SK-N-SH (cell line): Measurements from ENCODE around the gene PELI2. TPM values are rescaled to one million over a fixed set of nuclear protein-coding genes. Genes with fewer than 3 reads are reported as not detected.

ENCODE experiments used
- CTCF ChIA-PET: fragments of 300-600, 350-600 bp; formaldehyde crosslinking; extraction: SDS; loops from one replicate; lab custom pipeline; 2021; lab: Yijun Ruan, JAX
- POLR2A ChIA-PET: fragments of 350-600 bp; sonication (Branson Sonifier 250); formaldehyde crosslinking; extraction: SDS; loops from one replicate; lab custom pipeline; 2020; ENCODE audit warnings: antibody characterized with exemption, inconsistent platforms; lab: Yijun Ruan, JAX
- DNase-seq: peaks from one replicate; pipeline ENCODE4 v3.0.0; 2012
- H2AFZ ChIP-seq: fragments of 200-600 bp; sonication (generic); 2 replicates; pipeline ENCODE4 v1.8.1; 2016; ENCODE audit warnings: antibody characterized with exemption, mild to moderate bottlenecking, low read depth
- H3F3A ChIP-seq: fragments of 200-600 bp; sonication (generic); replicated peaks from 2 replicates; pipeline ENCODE3; 2016; ENCODE audit warnings: antibody characterized with exemption, mild to moderate bottlenecking; ENCODE audit not compliant: insufficient read depth
- H3K27ac ChIP-seq, 2 experiments: fragments of 200-500 bp in 1 of 2; fragments of 200-600 bp in 1 of 2; sonication (Bioruptor generic) in 1 of 2; sonication (generic), shearing (Covaris generic) in 1 of 2; 2 replicates each; pipeline versions ENCODE4 v1.5.1 to v1.6.1; 2014 to 2016; ENCODE audit warnings: low read depth in 2 of 2, inconsistent platforms in 1 of 2, low read length in 1 of 2, mild to moderate bottlenecking in 1 of 2, mixed read lengths in 1 of 2
- H3K27me3 ChIP-seq: fragments of 200-600 bp; sonication (generic), shearing (Covaris generic); 2 replicates; pipeline ENCODE4 v1.6.1; 2016; ENCODE audit warnings: mixed run types; ENCODE audit not compliant: insufficient read depth
- H3K36me3 ChIP-seq, 2 experiments: fragments of 200-500 bp in 1 of 2; fragments of 200-600 bp in 1 of 2; sonication (Bioruptor generic) in 1 of 2; sonication (generic) in 1 of 2; replicated peaks in 1 of 2; 2 replicates each; pipeline versions ENCODE3 to v1.5.1; 2014 to 2016; ENCODE audit warnings: low read length in 1 of 2, mild to moderate bottlenecking in 1 of 2; ENCODE audit not compliant: insufficient read depth in 2 of 2, control insufficient read depth in 1 of 2
- H3K4me1 ChIP-seq, 2 experiments: fragments of 200-500 bp in 1 of 2; fragments of 200-600 bp in 1 of 2; sonication (Bioruptor generic) in 1 of 2; sonication (generic), shearing (Covaris generic) in 1 of 2; 2 replicates each; pipeline versions ENCODE4 v1.5.1 to v1.6.1; 2014 to 2016; ENCODE audit warnings: low read depth in 1 of 2, low read length in 1 of 2, mixed run types in 1 of 2; ENCODE audit not compliant: insufficient read depth in 2 of 2, control insufficient read depth in 1 of 2
- H3K4me2 ChIP-seq: fragments of 200-600 bp; sonication (generic), shearing (Covaris generic); 2 replicates; pipeline ENCODE4 v1.6.1; 2017; ENCODE audit warnings: mixed run types
- H3K4me3 ChIP-seq, 2 experiments: fragments of 200-500 bp in 1 of 2; fragments of 200-600 bp in 1 of 2; sonication (Bioruptor generic) in 1 of 2; sonication (generic), shearing (Covaris generic) in 1 of 2; 2 replicates each; pipeline versions ENCODE4 v1.5.1 to v1.8.1; 2014 to 2016; ENCODE audit warnings: low read depth in 2 of 2, inconsistent platforms in 1 of 2, low read length in 1 of 2, mild to moderate bottlenecking in 1 of 2, mixed read lengths in 1 of 2, moderate library complexity in 1 of 2
- H3K79me2 ChIP-seq: fragments of 200-600 bp; sonication (generic); 2 replicates; pipeline ENCODE4 v1.8.1; 2017; ENCODE audit warnings: mild to moderate bottlenecking; ENCODE audit not compliant: insufficient read depth
- H3K9ac ChIP-seq: fragments of 200-600 bp; sonication (generic); 2 replicates; pipeline ENCODE4 v1.6.1; 2017; ENCODE audit warnings: mixed run types
- H3K9me2 ChIP-seq: fragments of 200-600 bp; sonication (generic); 2 replicates; pipeline ENCODE4 v1.6.1; 2017; ENCODE audit warnings: mixed run types
- H3K9me3 ChIP-seq: fragments of 200-600 bp; sonication (generic); 2 replicates; pipeline ENCODE4 v1.6.1; 2017; ENCODE audit warnings: mixed run types, mild to moderate bottlenecking, moderate library complexity
- H4K20me1 ChIP-seq: fragments of 200-600 bp; sonication (generic); 2 replicates; pipeline ENCODE4 v1.6.1; 2017; ENCODE audit warnings: mild to moderate bottlenecking, mixed run types; ENCODE audit not compliant: insufficient read depth
- ELF1 ChIP-seq: IDR thresholded peaks from 2 replicates; pipeline ENCODE4 v1.4.0; 2012
- EP300 ChIP-seq, 2 experiments: IDR thresholded peaks; 2 replicates each; pipeline versions ENCODE4 v1.4.0 to v1.6.1; 2012; ENCODE audit warnings: borderline replicate concordance in 1 of 2, low read depth in 1 of 2, low read length in 1 of 2
- EZH2phosphoT487 ChIP-seq: fragments of 200-600 bp; sonication (generic); IDR thresholded peaks from 2 replicates; pipeline ENCODE4 v1.6.1; 2017; ENCODE audit warnings: low read depth, mixed run types, mild to moderate bottlenecking, antibody characterized with exemption, moderate library complexity, borderline replicate concordance
- FOSL2 ChIP-seq: IDR thresholded peaks from 2 replicates; pipeline ENCODE4 v1.4.0; 2012; ENCODE audit warnings: low read depth, mild to moderate bottlenecking, moderate library complexity, borderline replicate concordance
- FOXM1 ChIP-seq: IDR thresholded peaks from 2 replicates; pipeline ENCODE4 v1.4.0; 2012; ENCODE audit warnings: low read depth, mild to moderate bottlenecking
- MAX ChIP-seq: IDR thresholded peaks from 2 replicates; pipeline ENCODE4 v1.4.0; 2012; ENCODE audit warnings: low read depth
- MEF2A ChIP-seq: IDR thresholded peaks from 2 replicates; pipeline ENCODE4 v1.4.0; 2012; ENCODE audit warnings: low read depth, borderline replicate concordance
- MXI1 ChIP-seq: IDR thresholded peaks from 2 replicates; pipeline ENCODE4 v1.6.1; 2012; ENCODE audit warnings: mild to moderate bottlenecking, low read depth, low read length, improper control_type of control experiment
- RXRA ChIP-seq: IDR thresholded peaks from 2 replicates; pipeline ENCODE4 v1.4.0; 2012; ENCODE audit warnings: low read depth, mild to moderate bottlenecking, borderline replicate concordance
- SMC3 ChIP-seq: IDR thresholded peaks from 2 replicates; pipeline ENCODE4 v1.6.1; 2012; ENCODE audit warnings: low read depth, low read length, improper control_type of control experiment
- ZBTB33 ChIP-seq: IDR thresholded peaks from 2 replicates; pipeline ENCODE4 v1.4.0; 2012; ENCODE audit warnings: low read depth, borderline replicate concordance
- WGBS: methylation state at CpG from one replicate; pipeline ENCODE4 v1.1.6; 2017; ENCODE audit warnings: low lambda C conversion rate; 5-methylcytosine and 5-hydroxymethylcytosine counted together
- polyA plus RNA-seq, 3 experiments: library from polyadenylated mRNA; depleted of rRNA; stranded (reverse); fragments of >200 nt; gene quantifications; 2 replicates each; pipeline ENCODE4 v1.2.3, GENCODE V29; 2012
- TF ChIP-seq, protein P1 (sequence below): fragments of 150-350 bp; IDR thresholded peaks from 2 replicates; pipeline ENCODE4 v1.6.1; 2017; ENCODE audit warnings: antibody characterized with exemption, low read length, low read depth, borderline replicate concordance
- TF ChIP-seq, protein P2 (sequence below): fragments of 200-600 bp; sonication (generic); IDR thresholded peaks from 2 replicates; pipeline ENCODE4 v1.6.1; 2017; ENCODE audit warnings: antibody characterized with exemption, mild to moderate bottlenecking, moderate library complexity

Gene PELI2
- polyA plus RNA-seq, 1 of the 3 experiments (the other 2 are of a cell fraction): not detected

DNA sequence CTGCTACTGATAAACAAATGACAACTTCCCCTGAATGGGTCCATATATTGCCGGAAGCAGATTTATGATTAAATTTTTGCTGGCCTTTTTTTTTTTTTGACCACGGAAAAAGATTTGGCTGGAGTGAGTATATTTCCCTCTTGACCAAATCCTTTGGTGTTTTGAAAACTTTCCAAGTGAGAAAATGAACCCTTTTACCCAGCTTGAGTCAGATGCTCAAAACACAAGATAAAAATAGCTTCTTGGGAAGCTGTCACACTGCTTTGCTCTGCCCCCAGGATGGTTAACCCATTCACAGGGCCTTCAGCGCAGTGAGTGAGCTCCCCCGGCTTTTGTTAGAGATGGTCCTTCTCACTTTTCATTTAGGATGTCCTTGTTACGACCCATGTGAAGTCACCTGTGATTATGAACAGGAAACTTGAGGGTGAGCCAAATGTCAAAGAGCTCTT, 224.3 kb downstream of the PELI2 start (continued):
- TF ChIP-seq, protein P1, sequence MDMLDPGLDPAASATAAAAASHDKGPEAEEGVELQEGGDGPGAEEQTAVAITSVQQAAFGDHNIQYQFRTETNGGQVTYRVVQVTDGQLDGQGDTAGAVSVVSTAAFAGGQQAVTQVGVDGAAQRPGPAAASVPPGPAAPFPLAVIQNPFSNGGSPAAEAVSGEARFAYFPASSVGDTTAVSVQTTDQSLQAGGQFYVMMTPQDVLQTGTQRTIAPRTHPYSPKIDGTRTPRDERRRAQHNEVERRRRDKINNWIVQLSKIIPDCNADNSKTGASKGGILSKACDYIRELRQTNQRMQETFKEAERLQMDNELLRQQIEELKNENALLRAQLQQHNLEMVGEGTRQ: no peak
- TF ChIP-seq SMC3: no peak
- TF ChIP-seq ELF1: no peak

GRCh38 chr14:56349960-56350359, 231.7 kb downstream of the PELI2 start:
- H3K27me3 ChIP-seq: peaks cover 7% of the 10 kb centered on the region; the same call in 1 of the 2 replicates
- H2AFZ ChIP-seq: no peak overlapping the region
- ChIA-PET POLR2A (no interaction called here), CTCF (no interaction called here)
- no peak overlapping the region for H3K27ac ChIP-seq
- no peak overlapping the region for H3K4me2 ChIP-seq
- 0% methylated on average over 1 of the region's 1 CpG for WGBS
- no peak overlapping the region for H3K4me3 ChIP-seq
- no peaks in the 10 kb centered on the region for H3K9me2 ChIP-seq
- no peaks in the 10 kb centered on the region for H3K36me3 ChIP-seq
- H3F3A ChIP-seq: no peaks in the 10 kb centered on the region
- no peaks in the 10 kb centered on the region for H3K79me2 ChIP-seq
- no peaks in the 10 kb centered on the region for H4K20me1 ChIP-seq
- no peak for TF ChIP-seq MAX
- TF ChIP-seq EP300 (IDR thresholded peaks at IDR 0.05; ENCODE audit: borderline replicate concordance in 1 of 2, low read depth in 1 of 2, low read length in 1 of 2): no peak
- no peak for TF ChIP-seq RXRA
- TF ChIP-seq MXI1: no peak
- TF ChIP-seq, protein P2, sequence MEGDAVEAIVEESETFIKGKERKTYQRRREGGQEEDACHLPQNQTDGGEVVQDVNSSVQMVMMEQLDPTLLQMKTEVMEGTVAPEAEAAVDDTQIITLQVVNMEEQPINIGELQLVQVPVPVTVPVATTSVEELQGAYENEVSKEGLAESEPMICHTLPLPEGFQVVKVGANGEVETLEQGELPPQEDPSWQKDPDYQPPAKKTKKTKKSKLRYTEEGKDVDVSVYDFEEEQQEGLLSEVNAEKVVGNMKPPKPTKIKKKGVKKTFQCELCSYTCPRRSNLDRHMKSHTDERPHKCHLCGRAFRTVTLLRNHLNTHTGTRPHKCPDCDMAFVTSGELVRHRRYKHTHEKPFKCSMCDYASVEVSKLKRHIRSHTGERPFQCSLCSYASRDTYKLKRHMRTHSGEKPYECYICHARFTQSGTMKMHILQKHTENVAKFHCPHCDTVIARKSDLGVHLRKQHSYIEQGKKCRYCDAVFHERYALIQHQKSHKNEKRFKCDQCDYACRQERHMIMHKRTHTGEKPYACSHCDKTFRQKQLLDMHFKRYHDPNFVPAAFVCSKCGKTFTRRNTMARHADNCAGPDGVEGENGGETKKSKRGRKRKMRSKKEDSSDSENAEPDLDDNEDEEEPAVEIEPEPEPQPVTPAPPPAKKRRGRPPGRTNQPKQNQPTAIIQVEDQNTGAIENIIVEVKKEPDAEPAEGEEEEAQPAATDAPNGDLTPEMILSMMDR: no peak
- no peak for TF ChIP-seq ZBTB33
- TF ChIP-seq FOSL2: no peak
- TF ChIP-seq MEF2A: no peak
- no peak for TF ChIP-seq FOXM1
- no peak for TF ChIP-seq EZH2phosphoT487
- no peak for DNase-seq
- H3K4me1 ChIP-seq: no peaks in the 10 kb centered on the region
- no peak overlapping the region for H3K9ac ChIP-seq
- H3K9me3 ChIP-seq: no peaks in the 10 kb centered on the region
